HepG2 (cell line): ENCODE measurements around the gene TUBG1. TPM values are rescaled to one million over a fixed set of nuclear protein-coding genes. Genes with fewer than 3 reads are reported as not detected.

Experiments
- ARNT ChIP-seq: fragments of 450-650 bp; IDR thresholded peaks from 2 replicates; pipeline ENCODE4 v1.6.1; 2017
- EED ChIP-seq: sonication (generic); formaldehyde crosslinking; IDR thresholded peaks from 2 replicates; pipeline ENCODE4 v1.5.0; 2020; ENCODE audit warnings: mild to moderate bottlenecking, missing genetic modification reagents
- HNF1A ChIP-seq, 2 experiments: sonication (generic) in 1 of 2; formaldehyde crosslinking in 1 of 2; IDR thresholded peaks; 2 replicates each; pipeline versions ENCODE4 v1.4.0 to v1.6.1; 2016 to 2020; ENCODE audit warnings: borderline replicate concordance in 1 of 2, low read depth in 1 of 2, mild to moderate bottlenecking in 1 of 2, missing genetic modification reagents in 1 of 2
- MXI1 ChIP-seq: IDR thresholded peaks from 3 replicates; pipeline ENCODE4 v1.6.1; 2012; ENCODE audit warnings: low read depth, low read length, inconsistent platforms, borderline replicate concordance
- NFYB ChIP-seq: sonication (generic); formaldehyde crosslinking; IDR thresholded peaks from 2 replicates; pipeline ENCODE4 v1.4.0; 2020; ENCODE audit warnings: missing genetic modification reagents
- PHF5A ChIP-seq: IDR thresholded peaks from one replicate; pipeline ENCODE4 v1.6.1; 2018; ENCODE audit warnings: low read depth, missing genetic modification reagents; ENCODE audit not compliant: unreplicated experiment
- PTBP1 ChIP-seq: fragments of 200-400 bp; formaldehyde crosslinking; IDR thresholded peaks from 2 replicates; pipeline ENCODE4 v1.6.1; 2018; ENCODE audit warnings: low read length, low read depth; ENCODE audit not compliant: poor library complexity, severe bottlenecking
- TGIF2 ChIP-seq: IDR thresholded peaks from 2 replicates; pipeline ENCODE4 v1.6.1; 2016; ENCODE audit warnings: control low read depth, missing compliant biosample characterization
- THRA ChIP-seq: sonication (generic); formaldehyde crosslinking; IDR thresholded peaks from 2 replicates; pipeline ENCODE4 v1.4.0; 2020; ENCODE audit warnings: missing genetic modification reagents, borderline replicate concordance
- TP53 ChIP-seq: sonication (generic); formaldehyde crosslinking; conservative IDR thresholded peaks from 2 replicates; pipeline ENCODE4 v1.4.0; 2020; ENCODE audit warnings: missing genetic modification reagents
- ZBTB49 ChIP-seq: sonication (generic); formaldehyde crosslinking; IDR thresholded peaks from 2 replicates; pipeline ENCODE4 v1.4.0; 2020; ENCODE audit warnings: missing genetic modification reagents, borderline replicate concordance
- ZHX1 ChIP-seq: sonication (generic); formaldehyde crosslinking; IDR thresholded peaks from 2 replicates; pipeline ENCODE4 v1.8.1; 2022; ENCODE audit warnings: low read depth, mild to moderate bottlenecking, missing genetic modification reagents
- ZNF256 ChIP-seq: sonication (generic); formaldehyde crosslinking; conservative IDR thresholded peaks from 2 replicates; pipeline ENCODE4 v1.4.0; 2020; ENCODE audit warnings: missing genetic modification reagents
- ZNF3 ChIP-seq: IDR thresholded peaks from 2 replicates; pipeline ENCODE4 v1.7.0; 2017; ENCODE audit warnings: inconsistent platforms
- ZNF34 ChIP-seq: sonication (generic); formaldehyde crosslinking; IDR thresholded peaks from 2 replicates; pipeline ENCODE4 v1.4.0; 2020; ENCODE audit warnings: mild to moderate bottlenecking, missing genetic modification reagents, borderline replicate concordance
- ZNF709 ChIP-seq: sonication (generic); formaldehyde crosslinking; IDR thresholded peaks from 2 replicates; pipeline ENCODE4 v1.5.0; 2020; ENCODE audit warnings: mild to moderate bottlenecking, missing genetic modification reagents
- ZNF850 ChIP-seq: sonication (generic); formaldehyde crosslinking; conservative IDR thresholded peaks from 2 replicates; pipeline ENCODE4 v1.9.0; 2021; ENCODE audit warnings: mild to moderate bottlenecking, missing genetic modification reagents
- polyA plus RNA-seq, 8 experiments: library from polyadenylated mRNA; depleted of rRNA in 3 of 8; stranded (reverse) in 7 of 8; unstranded in 1 of 8; fragments of >200 nt; fragmentation: Illumina TruSeq in 4 of 8; extraction: Trizol in 4 of 8; gene quantifications; 2 replicates each; pipeline versions ENCODE4 v1.2.1 to v1.2.3, GENCODE V29; 2011 to 2016; ENCODE audit warnings: low read depth in 4 of 8, missing spikeins in 1 of 8, mixed read lengths in 1 of 8; ENCODE audit not compliant: insufficient read depth in 1 of 8
- total RNA-seq, 5 experiments: library from RNA; depleted of rRNA; stranded (reverse); fragments of >200 nt; fragmentation: Illumina TruSeq; extraction: Trizol; gene quantifications; 2 replicates each; pipeline ENCODE4 v1.2.3, GENCODE V29; 2016; ENCODE audit warnings: low read depth in 1 of 5

The TUBG1 gene
- total and polyA plus RNA-seq, 2 of the 13 experiments (the other 11 are each of a cell fraction or from before 2014, with no cell fraction given), result 74.1 to 137 TPM

GRCh38 chr17:42609182-42609813 is at the start of gene TUBG1, which contains the start of gene RETREG3 (continued):
- TF ChIP-seq ZHX1 (CRISPR knock-in tag) (no peak; the same call in 1 of the 2 replicates), TGIF2 (CRISPR knock-in tag) (peak; percentile 87; the same call in 1 of the 2 replicates), ZNF256 (CRISPR knock-in tag) (peak; percentile 67; the same call in 1 of the 2 replicates), TP53 (peak; percentile 88; the same call in 1 of the 2 replicates), THRA (CRISPR knock-in tag) (peak; percentile 36; the same call in 1 of the 2 replicates), HNF1A (IDR thresholded peaks at IDR 0.05; ENCODE audit: low read depth) (no peak), HNF1A (CRISPR knock-in tag; IDR thresholded peaks at IDR 0.05; ENCODE audit: borderline replicate concordance) (peak; percentile 4; the same call in 1 of the 2 replicates), MXI1 (peak; percentile 87; the same call in 1 of the 3 replicates), ARNT (no peak), EED (no peak), ZNF34 (CRISPR knock-in tag) (no peak), ZNF709 (peak; percentile 15; the same call in 1 of the 2 replicates), ZBTB49 (CRISPR knock-in tag) (no peak), ZNF3 (CRISPR knock-in tag) (no peak), ZNF850 (CRISPR knock-in tag) (no peak), PHF5A (CRISPR knock-in tag) (peak; percentile 38), PTBP1 (no peak), NFYB (CRISPR knock-in tag) (peak; percentile 85)
